ENCODE measurements around the gene CORO7.

- TF ChIP-seq CTCF (IDR thresholded peaks at IDR 0.05): no peak
- no peak for TF ChIP-seq ZFX (IDR thresholded peaks at IDR 0.05; ENCODE audit: borderline replicate concordance)
Observed at GRCh38 chr16:4412854-4413253, 3.5 kb downstream of the CORO7 start.
